ENCODE data around the gene ELF1. TPM values are rescaled to one million over a fixed set of nuclear protein-coding genes. Genes with fewer than 3 reads are reported as not detected.

Gene ELF1
- total and polyA plus RNA-seq, 2 of the 8 experiments (the other 6 are each of a cell fraction or from before 2014, with no cell fraction given), result 5.6 to 18.2 TPM

DNA sequence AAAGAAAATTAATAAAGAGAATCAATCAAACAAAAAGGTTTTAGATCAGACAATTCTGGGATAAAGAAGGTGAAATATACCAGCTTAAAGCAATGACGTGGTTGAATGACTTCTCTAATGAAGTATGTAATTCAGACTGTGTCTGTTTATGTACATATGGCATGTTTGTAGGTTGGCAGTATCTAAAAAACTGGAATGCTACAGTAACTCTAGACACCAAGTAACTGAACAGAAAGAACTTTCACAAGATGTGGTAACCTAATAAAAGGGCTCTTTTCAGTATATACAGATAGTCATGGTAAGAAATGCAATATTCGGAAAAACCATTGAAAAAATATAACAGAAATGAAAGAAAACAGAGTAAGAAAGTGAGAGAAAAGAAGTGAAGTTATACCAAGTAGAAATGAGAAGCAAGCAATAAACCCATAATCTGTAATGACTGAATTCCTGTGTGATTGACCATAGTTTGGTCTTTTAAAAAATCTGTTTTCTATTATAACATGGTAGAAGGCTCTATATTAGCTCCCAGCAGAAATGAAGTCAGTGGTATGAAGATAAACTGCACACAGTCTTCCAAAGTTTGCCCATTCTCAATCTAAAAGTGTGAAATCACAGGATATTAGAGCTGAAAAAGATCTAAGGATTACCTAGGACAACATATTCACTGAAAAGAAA, 31.4 kb downstream of the ELF1 start:
- H3K4me3 ChIP-seq (ENCODE audit: extremely low read depth in 1 of 4, insufficient read depth in 2 of 4, low read depth in 3 of 4, low read length in 4 of 4), result no peak overlapping the region
- no peak overlapping the region for H2AK5ac ChIP-seq (ENCODE audit: low read depth, low read length)
- H3K27me3 ChIP-seq (replicated peaks in 1 of 4; ENCODE audit: control insufficient read depth in 3 of 4, extremely low read depth in 1 of 4, insufficient read depth in 3 of 4, low read length in 3 of 4), result no peaks in the 10 kb centered on the region
- FAIRE-seq (no peak), DNase-seq (ENCODE audit: low read depth in 1 of 2, low spot score in 2 of 2) (no peak)
- no peak overlapping the region for H2BK12ac ChIP-seq (ENCODE audit: low read depth, low read length)
- H4K91ac ChIP-seq (replicated peaks; ENCODE audit: insufficient read length, low read length), result no peak overlapping the region
- H2BK20ac ChIP-seq (ENCODE audit: low read length), result no peak overlapping the region
- H4K20me1 ChIP-seq (replicated peaks in 1 of 2; ENCODE audit: control insufficient read depth in 1 of 2, insufficient read depth in 2 of 2, low read length in 2 of 2), result no peaks in the 10 kb centered on the region
- 88% methylated on average over 2 of the region's 2 CpGs; no CpG with 5 or more reads in 1 of the 2 experiments for WGBS, 2 experiments (ENCODE audit: extremely low coverage in 1 of 2, insufficient coverage in 1 of 2, insufficient read length in 1 of 2, insufficient replicate concordance in 2 of 2, low coverage in 1 of 2, low lambda C conversion rate in 2 of 2, missing lambda C conversion rate in 1 of 2)
- no peaks in the 10 kb centered on the region for H3K9me3 ChIP-seq (ENCODE audit: insufficient read depth in 2 of 2, low read depth in 1 of 2, low read length in 1 of 2)
- H3K27ac ChIP-seq (ENCODE audit: low read depth, low read length), result no peak overlapping the region
- CTCF ChIA-PET (ENCODE audit: partially characterized antibody), result interaction anchor here (0.8 to 3.6 kb wide), 5 partner anchors 11 to 174 kb away, joined by 3 to 18 read pairs (median 3); no protein-coding TSS in a partner anchor
- H2AFZ ChIP-seq (ENCODE audit: low read length), result no peak overlapping the region
- no peak overlapping the region for H2BK5ac ChIP-seq (ENCODE audit: low read depth, low read length)
- no peak overlapping the region for H3K14ac ChIP-seq (ENCODE audit: insufficient read length)
- H3K36me3 ChIP-seq (ENCODE audit: control insufficient read depth in 2 of 4, insufficient read depth in 4 of 4, low read length in 3 of 4), result no peaks in the 10 kb centered on the region
- H3K79me2 ChIP-seq (ENCODE audit: control insufficient read depth in 1 of 2, insufficient read depth in 2 of 2, low read length in 2 of 2), result no peaks in the 10 kb centered on the region
- no peak overlapping the region for H3K4ac ChIP-seq (replicated peaks; ENCODE audit: insufficient read length, low read depth, low read length)
- H3K4me1 ChIP-seq (replicated peaks in 1 of 4; ENCODE audit: control insufficient read depth in 3 of 4, insufficient read depth in 4 of 4, low read length in 3 of 4), result no peaks in the 10 kb centered on the region
- H4K5ac ChIP-seq (ENCODE audit: insufficient read length, low read depth, low read length), result no peak overlapping the region
- H3K79me1 ChIP-seq (ENCODE audit: low read depth, low read length), result no peaks in the 10 kb centered on the region
- H4K8ac ChIP-seq (ENCODE audit: extremely low read depth, insufficient read depth, low read length), result no peak overlapping the region
- H3K56ac ChIP-seq (replicated peaks; ENCODE audit: insufficient read length, low read depth, low read length), result no peak overlapping the region
- H2BK15ac ChIP-seq (ENCODE audit: low read length), result no peak overlapping the region
- no peak overlapping the region for H3K4me2 ChIP-seq (ENCODE audit: insufficient read depth in 1 of 2, low read depth in 2 of 2, low read length in 2 of 2)
- no peak overlapping the region for H3K23ac ChIP-seq (ENCODE audit: insufficient read length)
- no peak overlapping the region for H3K18ac ChIP-seq (ENCODE audit: extremely low read depth, low read length)
- H3K23me2 ChIP-seq (ENCODE audit: low read depth, low read length), result no peaks in the 10 kb centered on the region
- H2BK120ac ChIP-seq (replicated peaks; ENCODE audit: low read depth, low read length), result no peak overlapping the region
- H3K9ac ChIP-seq (replicated peaks in 1 of 4; ENCODE audit: extremely low read depth in 1 of 4, low read depth in 3 of 4, low read length in 3 of 4), result no peak overlapping the region
- POLR2A ChIA-PET (ENCODE audit: partially characterized antibody), result interaction anchor here (0.6 kb wide), 1 partner anchor 65 kb away, joined by 3 read pairs; no protein-coding TSS in a partner anchor
- TF ChIP-seq MAFK (IDR thresholded peaks at IDR 0.05; ENCODE audit: low read depth, low read length), result no peak
- no peak for TF ChIP-seq RNF2 (IDR thresholded peaks at IDR 0.05; ENCODE audit: borderline replicate concordance, low read depth, low read length, missing control alignments, poor library complexity, severe bottlenecking)
- TF ChIP-seq CBX8 (IDR thresholded peaks at IDR 0.05; ENCODE audit: borderline replicate concordance, low read depth, low read length), result no peak
- no peak for TF ChIP-seq CHD2 (IDR thresholded peaks at IDR 0.05; ENCODE audit: low read length)
- TF ChIP-seq EGR1 (IDR thresholded peaks at IDR 0.05; ENCODE audit: borderline replicate concordance, low read depth, low read length), result no peak
- TF ChIP-seq CHD1 (IDR thresholded peaks at IDR 0.05; ENCODE audit: low read depth, low read length), result no peak
- TF ChIP-seq SP1 (IDR thresholded peaks at IDR 0.05; ENCODE audit: low read depth, low read length), result no peak
- TF ChIP-seq CEBPB (IDR thresholded peaks at IDR 0.05; ENCODE audit: low read depth, low read length), result no peak
- no peak for TF ChIP-seq SRF (IDR thresholded peaks at IDR 0.05; ENCODE audit: low read depth, low read length)
- TF ChIP-seq NRF1 (IDR thresholded peaks at IDR 0.05; ENCODE audit: low read depth, low read length), result no peak
- no peak for TF ChIP-seq BCL11A (IDR thresholded peaks at IDR 0.05; ENCODE audit: low read depth in 2 of 2, low read length in 2 of 2)
- no peak for TF ChIP-seq RAD21 (IDR thresholded peaks at IDR 0.05 in 1 of 2, conservative IDR thresholded peaks at IDR 0.05 in 1 of 2; ENCODE audit: low read depth in 2 of 2, low read length in 2 of 2)
- no peak for TF ChIP-seq TAF1 (IDR thresholded peaks at IDR 0.05; ENCODE audit: low read depth, low read length)
- TF ChIP-seq CREB1 (IDR thresholded peaks at IDR 0.05), result no peak
